SIG-M5 treated with dmso at 0.1 percent for 504 hours (cell line): ENCODE measurements around the gene GNAZ.

Source experiments
- DNase-seq: peaks from one replicate; lab custom pipeline; 2025; ENCODE audit not compliant: unreplicated experiment; lab: John Stamatoyannopoulos, UW

GNAZ gene

DNA sequence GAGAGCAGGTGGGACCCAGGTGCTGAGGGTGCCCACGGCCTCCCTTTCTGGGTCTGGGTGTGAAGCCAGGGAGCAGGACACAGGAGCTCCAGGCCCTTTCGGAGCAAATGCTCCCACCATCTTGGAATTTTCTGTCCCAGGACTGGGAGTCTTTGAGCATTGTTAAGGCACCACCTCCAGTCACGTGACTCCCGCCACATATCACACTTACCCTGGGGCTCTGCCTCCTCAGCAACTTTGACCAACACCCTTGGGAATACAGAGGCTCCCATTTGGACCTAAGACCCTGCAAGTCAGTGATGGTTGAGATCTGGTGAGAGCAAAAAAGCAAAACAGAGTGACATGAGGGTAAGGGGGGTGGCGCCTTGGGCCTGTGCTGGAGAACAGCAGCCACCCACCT lies 35.6 kb downstream of the GNAZ start:
- no peak for DNase-seq

- DNase-seq = no peak
Measured at GRCh38 chr22:23106344-23106743, 36.0 kb downstream of the GNAZ start.

GRCh38 chr22:23106906-23107367 lies 36.6 kb downstream of the GNAZ start:
- DNase-seq = no peak

- no peak for DNase-seq
Measured at GRCh38 chr22:23107487-23108248, 37.3 kb downstream of the GNAZ start.

DNA sequence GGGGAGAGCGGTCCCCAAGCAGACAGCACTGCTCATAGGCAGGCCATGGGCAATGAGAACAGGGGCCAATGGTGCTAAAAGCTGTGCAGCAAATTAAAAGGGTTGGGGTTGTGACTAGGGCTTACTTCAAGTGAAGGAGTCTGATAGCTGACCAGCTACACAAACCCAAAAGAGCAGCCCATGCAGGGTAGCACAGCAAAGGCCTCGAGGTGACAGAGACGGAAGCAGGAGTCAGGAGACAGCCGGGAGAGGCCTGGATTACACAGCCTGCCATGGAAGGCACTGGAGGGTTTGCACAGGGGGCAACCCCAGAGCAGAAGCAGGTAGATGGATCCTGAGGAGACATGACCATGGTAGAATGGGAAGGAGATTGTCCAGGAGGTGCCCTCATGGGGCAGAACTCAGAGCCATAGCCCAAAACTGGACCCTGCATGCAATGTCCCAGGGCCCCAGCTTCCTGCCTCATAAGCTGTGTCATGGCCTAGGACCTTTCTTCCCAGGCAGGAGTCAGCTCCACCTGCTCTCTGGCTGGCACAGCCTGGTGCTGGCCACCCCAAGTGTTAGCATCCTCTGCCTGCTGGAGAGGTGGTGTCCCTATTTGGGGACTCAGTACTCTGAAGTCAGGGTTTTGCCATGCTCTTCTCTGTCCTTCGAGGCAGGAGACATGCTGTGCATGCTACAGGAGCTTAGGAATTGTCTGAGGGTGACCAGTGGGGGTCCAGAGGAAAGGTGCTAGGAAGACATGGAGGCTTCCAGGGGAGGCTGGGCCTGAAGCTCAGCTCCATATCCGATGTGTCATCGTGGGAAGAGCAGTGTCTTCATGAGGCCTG lies 38.1 kb downstream of the GNAZ start:
- no peak for DNase-seq

GRCh38 chr22:23109079-23109347 lies 38.7 kb downstream of the GNAZ start:
- no peak for DNase-seq

- no peak for DNase-seq
Measured at GRCh38 chr22:23109441-23109978, 39.2 kb downstream of the GNAZ start.

- no peak for DNase-seq
Measured at GRCh38 chr22:23110190-23110921, 40.0 kb downstream of the GNAZ start.

DNA sequence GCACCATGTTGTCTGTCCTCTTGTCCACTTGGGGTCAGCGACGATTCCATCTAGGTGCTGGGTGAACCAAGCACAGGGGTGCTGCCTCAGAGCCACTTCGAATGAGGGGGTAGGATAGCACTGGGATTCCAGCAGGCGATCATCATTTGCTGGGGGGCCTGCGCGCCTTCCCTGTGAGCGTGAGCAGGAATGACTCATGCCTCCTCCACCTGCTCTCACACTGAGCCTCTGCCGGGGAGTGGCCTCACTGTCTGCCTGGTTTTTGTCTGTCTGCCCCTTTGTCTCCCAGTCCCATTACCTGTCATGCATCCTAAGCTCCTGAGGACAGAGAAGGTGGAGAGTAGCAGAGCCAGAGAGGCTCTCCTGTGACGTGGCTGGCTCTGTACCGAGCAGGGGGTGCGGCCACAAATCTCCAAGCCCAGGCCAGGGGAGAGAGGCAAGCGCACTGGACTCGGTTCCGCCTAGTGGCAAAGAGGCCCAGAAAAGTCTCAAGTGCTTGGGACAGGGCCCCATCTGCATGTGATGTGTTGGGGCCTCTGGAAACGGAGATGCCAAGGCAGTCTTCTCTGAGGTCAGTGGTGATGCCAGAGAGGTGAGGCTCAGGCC lies 40.7 kb downstream of the GNAZ start:
- no peak for DNase-seq

DNA sequence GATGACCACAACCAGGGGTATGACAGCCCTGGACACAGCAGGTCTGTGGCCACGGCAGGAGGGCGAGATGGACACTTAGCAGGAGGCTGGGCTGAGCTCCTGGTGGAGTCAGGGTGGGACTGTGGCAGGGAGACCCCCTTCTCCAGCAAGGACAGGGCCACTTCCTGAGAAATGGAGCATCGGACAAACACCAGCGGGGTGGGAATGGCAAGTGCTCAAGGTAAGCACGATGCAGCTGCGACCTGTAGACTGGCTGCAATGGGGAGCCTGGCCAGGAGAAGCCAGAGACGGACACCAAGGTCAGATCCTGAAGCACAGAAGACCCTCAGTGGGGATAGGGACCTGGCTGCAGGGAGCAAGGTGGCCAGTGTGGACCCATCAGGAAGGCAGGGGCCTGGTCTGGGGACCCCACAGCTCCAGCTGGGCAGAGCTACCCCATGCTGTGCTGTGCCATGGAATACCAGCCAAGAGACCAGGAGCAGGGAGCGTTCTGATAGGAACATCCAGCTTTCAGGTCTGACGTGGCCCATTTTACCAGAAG lies 42.2 kb downstream of the GNAZ start:
- no peak for DNase-seq

DNA sequence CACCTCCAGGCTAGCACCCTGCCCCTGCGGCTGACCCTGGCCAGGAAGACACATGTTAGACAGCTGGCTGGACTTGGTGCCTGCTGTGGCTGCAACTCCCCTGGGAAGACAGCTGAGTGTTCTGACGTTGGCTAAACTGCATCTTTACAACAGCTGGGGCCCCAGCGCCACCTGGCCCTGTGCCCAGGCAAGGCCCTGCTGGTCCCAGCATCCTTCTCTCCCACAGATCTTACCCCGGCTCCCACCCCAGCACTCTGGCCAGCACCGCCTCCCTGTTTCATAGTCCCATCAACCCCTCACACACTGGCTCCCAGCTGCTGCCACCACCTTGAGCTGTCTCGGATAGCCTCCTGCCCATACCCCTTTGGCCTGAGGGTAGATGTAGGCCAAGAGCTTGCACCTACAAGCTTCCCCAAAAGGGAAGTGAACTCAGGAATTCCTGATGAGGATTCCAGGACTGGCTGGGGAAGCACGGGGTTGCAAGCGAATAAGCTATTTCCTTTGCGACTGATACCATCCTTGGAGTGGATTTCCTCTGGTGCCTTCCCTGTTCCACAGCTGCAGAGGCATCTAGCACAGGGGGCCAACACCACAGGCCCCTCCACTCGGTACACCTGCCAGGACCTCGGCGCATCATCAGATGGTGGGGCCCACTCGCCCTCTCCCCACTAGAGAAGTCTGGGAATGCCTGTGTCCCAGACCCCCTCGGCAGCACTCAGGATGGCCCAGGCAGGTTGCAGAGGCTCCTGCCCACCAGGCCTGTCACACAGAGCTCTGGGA lies 42.9 kb downstream of the GNAZ start:
- no peak for DNase-seq

DNA sequence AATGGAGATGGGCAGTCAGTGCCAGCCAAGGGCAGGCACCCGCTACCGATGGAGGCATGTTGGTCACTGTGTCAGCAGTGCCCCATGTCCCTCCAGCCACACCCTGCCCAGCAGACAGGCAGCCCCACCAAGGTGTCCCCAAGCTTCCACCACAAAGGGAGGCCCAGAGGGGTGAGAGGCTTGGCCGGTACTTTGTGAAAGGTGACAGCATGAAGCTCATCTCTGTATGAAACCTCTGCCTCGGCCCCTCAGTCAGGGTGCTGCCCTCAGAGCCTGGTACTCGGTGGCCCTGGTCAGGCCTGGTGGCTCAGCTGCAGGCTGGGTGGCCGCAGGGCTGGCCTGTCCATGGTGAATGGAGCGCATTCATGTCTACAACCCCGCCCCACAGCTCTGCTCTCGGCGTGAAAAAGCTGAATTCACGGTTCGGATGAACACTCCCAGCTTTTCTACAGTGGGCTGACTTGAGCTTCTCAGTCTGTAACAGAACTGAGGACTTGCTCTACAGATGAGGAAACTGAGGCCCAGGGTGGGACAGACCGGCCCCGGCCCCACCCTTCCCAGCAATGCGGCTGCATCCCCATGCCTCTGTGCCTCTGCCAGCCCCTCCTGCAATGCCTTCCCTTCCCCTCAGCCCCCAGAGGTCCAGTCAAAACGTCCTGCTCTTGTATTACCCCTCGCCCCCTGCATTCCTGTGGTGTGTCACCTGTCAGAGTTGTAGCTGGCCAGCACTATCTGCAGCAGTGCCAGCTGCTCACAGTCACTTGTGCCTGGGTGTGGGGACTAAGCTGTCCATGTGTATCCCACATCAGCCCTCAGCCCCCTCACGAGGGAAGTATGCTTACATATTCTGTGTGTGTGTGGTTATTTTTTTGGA lies 43.8 kb downstream of the GNAZ start:
- DNase-seq = no peak

GRCh38 chr22:23114721-23115020 lies 44.4 kb downstream of the GNAZ start:
- no peak for DNase-seq

DNA sequence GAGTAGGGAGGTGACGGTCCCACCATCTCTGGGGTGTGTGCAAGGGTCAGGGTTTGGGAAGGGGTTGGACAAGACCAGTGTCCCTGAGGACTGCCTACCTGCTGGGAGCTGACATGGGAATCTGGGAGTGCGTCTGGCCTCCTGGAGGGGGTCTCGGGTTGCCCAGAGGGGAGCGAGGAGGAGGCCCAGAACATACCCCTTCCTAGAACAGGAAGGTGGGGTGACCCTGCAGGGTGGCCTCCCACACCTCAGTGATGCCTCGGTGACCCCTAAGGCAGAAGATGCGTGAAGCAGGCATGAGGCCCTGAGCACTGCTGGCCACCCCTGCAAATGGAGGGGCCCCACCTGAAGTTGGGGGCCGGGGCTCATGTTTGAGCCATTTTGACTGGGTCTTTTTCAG lies 45.0 kb downstream of the GNAZ start:
- DNase-seq = no peak

- DNase-seq = no peak
Measured at GRCh38 chr22:23115825-23116494, 45.6 kb downstream of the GNAZ start.

- DNase-seq = no peak
Measured at GRCh38 chr22:23116506-23117263, 46.4 kb downstream of the GNAZ start.

GRCh38 chr22:23117275-23117674 lies 47.0 kb downstream of the GNAZ start:
- no peak for DNase-seq
